Progenitor cell of endocrine pancreas (in vitro differentiated cells): Measurements from ENCODE around the gene STAC. TPM values are rescaled to one million over a fixed set of nuclear protein-coding genes. Genes with fewer than 3 reads are reported as not detected.

ENCODE experiments used
- DNase-seq: peaks from one replicate; pipeline ENCODE4 v3.0.0; 2021; ENCODE audit warnings: low spot score; ENCODE audit not compliant: unreplicated experiment
- H3K27ac Mint-ChIP-seq: 2 replicates; pipeline ENCODE4 v1.8.0; 2021; ENCODE audit warnings: mild to moderate bottlenecking, moderate library complexity, mixed read lengths
- H3K27me3 Mint-ChIP-seq: 2 replicates; pipeline ENCODE4 v1.8.0; 2021; ENCODE audit warnings: mixed read lengths
- H3K36me3 Mint-ChIP-seq: 2 replicates; pipeline ENCODE4 v1.8.0; 2022; ENCODE audit warnings: mixed read lengths; ENCODE audit not compliant: insufficient read depth
- H3K4me1 Mint-ChIP-seq: 2 replicates; pipeline ENCODE4 v1.8.0; 2021; ENCODE audit warnings: low read depth, mixed read lengths
- H3K4me3 Mint-ChIP-seq: 2 replicates; pipeline ENCODE4 v1.8.0; 2021; ENCODE audit warnings: low read depth, mild to moderate bottlenecking, moderate library complexity, mixed read lengths
- H3K9me3 Mint-ChIP-seq: 2 replicates; pipeline ENCODE4 v1.8.0; 2021; ENCODE audit warnings: low read depth, mixed read lengths
- CTCF ChIP-seq: fragments of 200-600 bp; sonication (generic); IDR thresholded peaks from one replicate; pipeline ENCODE4 v1.5.0; 2021; ENCODE audit warnings: antibody characterized with exemption, mild to moderate bottlenecking; ENCODE audit not compliant: unreplicated experiment
- total RNA-seq: library from RNA; stranded (reverse); gene quantifications from 2 replicates; pipeline ENCODE4 v1.2.1, GENCODE V29; 2021

STAC gene
- total RNA-seq, 1 donor from 2014 or later: 1.2 TPM

GRCh38 chr3:36397841-36398240, 17.5 kb downstream of the STAC start:
- Mint-ChIP-seq H3K4me1 (peaks cover 7% of the 10 kb centered on the region), H3K4me3 (no peak overlapping the region), H3K27ac (peak overlapping the region; percentile 30), H3K9me3 (peaks cover 3% of the 10 kb centered on the region), H3K27me3 (peaks cover 5% of the 10 kb centered on the region), H3K36me3 (no peaks in the 10 kb centered on the region)
- no peak for TF ChIP-seq CTCF
- no peak for DNase-seq

- Mint-ChIP-seq H3K27me3 (peaks cover 5% of the 10 kb centered on the region), H3K4me1 (peaks cover 7% of the 10 kb centered on the region), H3K27ac (no peak overlapping the region), H3K9me3 (peaks cover 3% of the 10 kb centered on the region), H3K4me3 (no peak overlapping the region), H3K36me3 (no peaks in the 10 kb centered on the region)
- no peak for DNase-seq
- TF ChIP-seq CTCF: no peak
These were observed 19.6 kb downstream of the STAC start for GRCh38 chr3:36399933-36400332.

- no peak overlapping the region for H3K27ac Mint-ChIP-seq
- H3K4me1 Mint-ChIP-seq: no peaks in the 10 kb centered on the region
- H3K27me3 Mint-ChIP-seq: peaks cover 5% of the 10 kb centered on the region
- no peaks in the 10 kb centered on the region for H3K9me3 Mint-ChIP-seq
- H3K4me3 Mint-ChIP-seq: no peak overlapping the region
- no peaks in the 10 kb centered on the region for H3K36me3 Mint-ChIP-seq
- no peak for DNase-seq
- no peak for TF ChIP-seq CTCF
These were observed 20.8 kb downstream of the STAC start for GRCh38 chr3:36401056-36401455.

- H3K36me3 Mint-ChIP-seq: no peaks in the 10 kb centered on the region
- DNase-seq: no peak
- H3K4me1 Mint-ChIP-seq: no peaks in the 10 kb centered on the region
- H3K9me3 Mint-ChIP-seq: no peaks in the 10 kb centered on the region
- H3K4me3 Mint-ChIP-seq: no peak overlapping the region
- TF ChIP-seq CTCF: no peak
- H3K27me3 Mint-ChIP-seq: peaks cover 3% of the 10 kb centered on the region
- no peak overlapping the region for H3K27ac Mint-ChIP-seq
These were observed 23.4 kb downstream of the STAC start for GRCh38 chr3:36403661-36404060.

- no peaks in the 10 kb centered on the region for H3K36me3 Mint-ChIP-seq
- peaks cover 3% of the 10 kb centered on the region for H3K27me3 Mint-ChIP-seq
- TF ChIP-seq CTCF: no peak
- H3K27ac Mint-ChIP-seq: no peak overlapping the region
- no peak overlapping the region for H3K4me3 Mint-ChIP-seq
- H3K4me1 Mint-ChIP-seq: no peaks in the 10 kb centered on the region
- H3K9me3 Mint-ChIP-seq: no peaks in the 10 kb centered on the region
- DNase-seq: no peak
These were observed 24.9 kb downstream of the STAC start for GRCh38 chr3:36405190-36405589.
